Liver (tissue), 9 donors: ENCODE data around the gene STX19. TPM values are rescaled to one million over a fixed set of nuclear protein-coding genes. Genes with fewer than 3 reads are reported as not detected.

Source experiments
- DNase-seq: peaks from one replicate; pipeline ENCODE4 v3.0.0-alpha.2; 2017; ENCODE audit warnings: low spot score
- H3K27ac ChIP-seq, 2 donors: one replicate each; pipeline ENCODE4 v1.7.0; 2013; ENCODE audit warnings: inconsistent platforms in 2 of 2, low read length in 2 of 2, control low read depth in 1 of 2, low read depth in 1 of 2, mild to moderate bottlenecking in 1 of 2
- H3K27me3 ChIP-seq, 4 donors: one replicate each; pipeline versions ENCODE4 v1.6.1 to v1.7.0; 2013; ENCODE audit warnings: low read length in 3 of 4, inconsistent platforms in 1 of 4, mild to moderate bottlenecking in 1 of 4, moderate library complexity in 1 of 4; ENCODE audit not compliant: control insufficient read depth in 4 of 4, insufficient read depth in 4 of 4
- H3K36me3 ChIP-seq, 4 donors: one replicate each; pipeline versions ENCODE4 v1.6.1 to v1.7.0; 2013; ENCODE audit warnings: low read length in 3 of 4, mild to moderate bottlenecking in 3 of 4, low read depth in 1 of 4, moderate library complexity in 1 of 4; ENCODE audit not compliant: control insufficient read depth in 4 of 4, insufficient read depth in 3 of 4
- H3K4me1 ChIP-seq, 4 donors: one replicate each; pipeline versions ENCODE4 v1.6.1 to v1.7.0; 2013; ENCODE audit warnings: low read length in 3 of 4, mild to moderate bottlenecking in 3 of 4, moderate library complexity in 1 of 4; ENCODE audit not compliant: control insufficient read depth in 4 of 4, insufficient read depth in 4 of 4
- H3K4me3 ChIP-seq, 3 donors: one replicate each; pipeline versions ENCODE4 v1.6.1 to v1.7.0; 2013; ENCODE audit warnings: low read length in 3 of 3, control low read depth in 1 of 3, low read depth in 1 of 3, mild to moderate bottlenecking in 1 of 3
- H3K9ac ChIP-seq, 2 donors: one replicate each; pipeline ENCODE4 v1.7.0; 2013; ENCODE audit warnings: low read length in 2 of 2, mild to moderate bottlenecking in 2 of 2, moderate library complexity in 2 of 2, control low read depth in 1 of 2, low read depth in 1 of 2
- H3K9me3 ChIP-seq, 4 donors: one replicate each; pipeline versions ENCODE4 v1.6.1 to v1.7.0; 2013; ENCODE audit warnings: low read length in 3 of 4; ENCODE audit not compliant: control insufficient read depth in 4 of 4
- ATF3 ChIP-seq: IDR thresholded peaks from 2 replicates; pipeline ENCODE4 v1.6.1; 2016; ENCODE audit warnings: antibody characterized with exemption
- CTCF ChIP-seq: fragments of 150-350 bp; IDR thresholded peaks from 2 replicates; pipeline ENCODE4 v1.5.1; 2017; ENCODE audit warnings: improper control_type of control experiment, low read depth, low read length; ENCODE audit not compliant: missing input control
- EGR1 ChIP-seq, 2 donors: IDR thresholded peaks; 2 replicates each; pipeline ENCODE4 v1.6.1; 2016 to 2018; ENCODE audit warnings: antibody characterized with exemption in 2 of 2, low read depth in 2 of 2
- FOXA1 ChIP-seq: IDR thresholded peaks from 2 replicates; pipeline ENCODE4 v1.6.1; 2016; ENCODE audit warnings: antibody characterized with exemption
- FOXA2 ChIP-seq: IDR thresholded peaks from 2 replicates; pipeline ENCODE4 v1.6.1; 2016; ENCODE audit warnings: antibody characterized with exemption
- GABPA ChIP-seq, 2 donors: IDR thresholded peaks in 1 of 2; conservative IDR thresholded peaks in 1 of 2; 2 replicates each; pipeline ENCODE4 v1.6.1; 2016; ENCODE audit warnings: antibody characterized with exemption in 2 of 2, mild to moderate bottlenecking in 1 of 2, moderate library complexity in 1 of 2
- HNF4A ChIP-seq, 2 donors: conservative IDR thresholded peaks; 2 replicates each; pipeline ENCODE4 v1.6.1; 2016; ENCODE audit warnings: antibody characterized with exemption in 2 of 2, mild to moderate bottlenecking in 2 of 2
- HNF4G ChIP-seq: IDR thresholded peaks from 2 replicates; pipeline ENCODE4 v1.6.1; 2016; ENCODE audit warnings: antibody characterized with exemption
- JUND ChIP-seq, 2 donors: IDR thresholded peaks; 2 replicates each; pipeline ENCODE4 v1.6.1; 2016; ENCODE audit warnings: antibody characterized with exemption in 2 of 2
- MAX ChIP-seq: IDR thresholded peaks from 2 replicates; pipeline ENCODE4 v1.6.1; 2016; ENCODE audit warnings: antibody characterized with exemption
- NR2F2 ChIP-seq: IDR thresholded peaks from 2 replicates; pipeline ENCODE4 v1.6.1; 2016; ENCODE audit warnings: antibody characterized with exemption
- RAD21 ChIP-seq, 2 donors: IDR thresholded peaks; 2 replicates each; pipeline ENCODE4 v1.6.1; 2016; ENCODE audit warnings: antibody characterized with exemption in 2 of 2, mild to moderate bottlenecking in 2 of 2
- REST ChIP-seq: IDR thresholded peaks from 2 replicates; pipeline ENCODE4 v1.6.1; 2016; ENCODE audit warnings: antibody characterized with exemption, mild to moderate bottlenecking
- RXRA ChIP-seq, 2 donors: IDR thresholded peaks; 2 replicates each; pipeline ENCODE4 v1.6.1; 2017 to 2018; ENCODE audit warnings: antibody characterized with exemption in 2 of 2, mild to moderate bottlenecking in 1 of 2
- SP1 ChIP-seq: IDR thresholded peaks from 2 replicates; pipeline ENCODE4 v1.6.1; 2018; ENCODE audit warnings: antibody characterized with exemption, mild to moderate bottlenecking
- TAF1 ChIP-seq: conservative IDR thresholded peaks from 2 replicates; pipeline ENCODE4 v1.6.1; 2016; ENCODE audit warnings: antibody characterized with exemption, mild to moderate bottlenecking
- YY1 ChIP-seq: IDR thresholded peaks from 2 replicates; pipeline ENCODE4 v1.6.1; 2016; ENCODE audit warnings: antibody characterized with exemption, mild to moderate bottlenecking
- ZBTB33 ChIP-seq: IDR thresholded peaks from 2 replicates; pipeline ENCODE4 v1.6.1; 2016; ENCODE audit warnings: antibody characterized with exemption
- WGBS: extraction: QIAGEN DNeasy Blood & Tissue Kit; methylation state at CpG from one replicate; pipeline ENCODE4 v1.1.7; 2013; 5-methylcytosine and 5-hydroxymethylcytosine counted together
- polyA plus RNA-seq, 2 donors: library from polyadenylated mRNA; stranded (reverse) in 1 of 2; unstranded in 1 of 2; fragments of 200-250 nt in 1 of 2; fragments of >200 nt in 1 of 2; fragmentation: Nextera tagmentation in 1 of 2; extraction: Ambion mirVana in 1 of 2; gene quantifications; one replicate each; pipeline versions ENCODE4 v1.2.1 to v1.2.3, GENCODE V29; 2013 to 2015
- total RNA-seq, 2 donors: library from RNA; depleted of rRNA; stranded (reverse); fragments of >200 nt; gene quantifications; one replicate each; pipeline ENCODE4 v1.2.3, GENCODE V29; 2014
- donor health status: healthy.
- donor health status: healthy.
- donor health status: healthy.
- donor health status: healthy.
- donor health status: healthy.

The STX19 gene
- total and polyA plus RNA-seq, 4 donors, result 0.18 TPM; not detected in 3

- Histone ChIP-seq H3K9ac (no peak overlapping the region), H3K27ac (no peak overlapping the region)
- 88% methylated on average over 2 of the region's 2 CpGs for WGBS
These were observed 36.8 kb downstream of the STX19 start for GRCh38 chr3:93991631-93992030.

More at GRCh38 chr3:93991631-93992030, 36.8 kb downstream of the STX19 start:
- H3K27me3 ChIP-seq, result no peaks in the 10 kb centered on the region
- no peaks in the 10 kb centered on the region for H3K4me1 ChIP-seq
- H3K9me3 ChIP-seq, result no peaks in the 10 kb centered on the region
- DNase-seq, result no peak
- H3K36me3 ChIP-seq, result no peaks in the 10 kb centered on the region
- TF ChIP-seq MAX (no peak), REST (no peak), JUND (IDR thresholded peaks at IDR 0.05) (no peak), EGR1 (IDR thresholded peaks at IDR 0.05; ENCODE audit: low read depth in 2 of 2) (no peak), YY1 (no peak), HNF4G (no peak), RAD21 (IDR thresholded peaks at IDR 0.05) (no peak), HNF4A (conservative IDR thresholded peaks at IDR 0.05) (no peak), FOXA2 (no peak), ZBTB33 (no peak), NR2F2 (no peak), SP1 (no peak), ATF3 (no peak), FOXA1 (no peak), RXRA (IDR thresholded peaks at IDR 0.05) (no peak), GABPA (IDR thresholded peaks at IDR 0.05 in 1 of 2, conservative IDR thresholded peaks at IDR 0.05 in 1 of 2) (no peak), CTCF (no peak), TAF1 (no peak)
- no peak overlapping the region for H3K4me3 ChIP-seq
